UCSD-AML1 (cell line): ENCODE data around the gene RAB17.
"Not testable (repeated sequence)": the region's sequence is repeated elsewhere in the genome, so short reads cannot be mapped to it uniquely, and the experiment has no call there.

ENCODE experiments used
- DNase-seq: peaks from one replicate; lab custom pipeline; 2025; ENCODE audit not compliant: unreplicated experiment; lab: John Stamatoyannopoulos, UW

Gene RAB17

GRCh38 chr2:237600205-237600846, 9.8 kb upstream of the RAB17 start:
- DNase-seq, result no peak

DNA sequence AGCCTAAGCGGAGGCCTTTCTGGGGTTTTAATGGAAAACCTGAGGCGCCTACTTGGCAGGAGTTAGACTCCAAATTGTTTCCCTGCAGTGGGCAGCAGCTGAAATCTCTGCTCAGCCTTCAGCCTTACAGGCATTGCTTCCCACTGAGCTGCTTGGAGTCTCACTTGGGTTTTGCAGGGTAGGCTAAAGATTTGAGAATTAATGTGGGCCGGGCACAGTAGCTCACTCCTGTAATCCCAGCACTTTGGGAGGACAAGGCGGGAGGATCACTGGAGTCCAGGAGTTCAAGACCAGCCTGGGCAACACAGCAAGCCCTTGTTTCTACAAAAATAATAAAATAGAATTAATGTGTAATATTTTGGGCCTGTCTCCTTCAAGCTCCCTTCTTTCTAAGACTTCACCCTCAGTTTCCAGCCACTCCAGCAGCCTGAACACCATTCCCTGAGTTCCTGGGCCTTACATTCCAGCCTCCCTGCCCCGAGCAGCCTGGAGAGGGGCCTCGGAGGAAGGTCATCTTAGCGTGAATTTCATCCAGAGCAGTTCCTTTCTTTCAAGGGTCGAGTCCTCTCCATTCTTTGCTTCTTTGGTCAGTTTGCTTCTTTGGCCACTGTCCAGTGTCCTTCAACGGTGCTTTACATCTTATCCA, 9.1 kb upstream of the RAB17 start:
- DNase-seq, result no peak

- DNase-seq, result no peak
Measured at GRCh38 chr2:237598468-237599208, 8.1 kb upstream of the RAB17 start.

GRCh38 chr2:237597196-237598145, 6.9 kb upstream of the RAB17 start:
- DNase-seq, result no peak

DNA sequence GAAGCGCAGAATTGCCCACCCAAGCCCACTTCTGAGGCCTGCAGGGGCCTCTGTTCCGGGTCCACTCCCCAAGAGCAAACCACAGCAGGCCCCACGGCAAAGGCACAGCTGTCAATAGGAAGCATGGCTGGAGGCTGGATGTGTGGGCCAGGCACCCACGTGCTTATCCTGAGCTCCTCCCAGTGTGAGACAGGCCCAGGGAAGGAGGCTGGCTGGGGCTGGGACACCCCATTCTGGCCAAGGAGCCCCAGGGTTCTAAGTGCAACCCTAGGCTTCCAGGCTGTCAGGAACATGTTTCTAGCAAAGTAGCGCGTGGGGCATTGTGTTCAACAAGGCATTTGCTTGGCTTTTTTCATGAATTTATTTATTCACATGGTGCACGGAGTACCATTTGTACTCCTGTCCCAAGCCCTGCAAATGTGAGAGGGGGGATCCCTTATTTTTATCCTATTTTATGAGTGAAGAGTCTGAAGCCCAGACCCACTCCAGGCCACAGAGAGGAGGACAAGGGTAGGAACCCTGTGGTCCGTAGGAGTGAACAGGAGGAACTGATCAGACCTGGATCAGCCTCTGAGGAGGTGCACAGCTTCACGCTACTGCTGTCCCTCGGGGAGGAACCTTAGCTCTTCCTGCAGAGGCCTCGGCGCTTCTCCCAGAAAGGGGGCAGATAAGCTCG, 6.1 kb upstream of the RAB17 start:
- DNase-seq, result no peak

- DNase-seq, result not testable (repeated sequence)
Measured at GRCh38 chr2:237595829-237596519, 5.4 kb upstream of the RAB17 start.

DNA sequence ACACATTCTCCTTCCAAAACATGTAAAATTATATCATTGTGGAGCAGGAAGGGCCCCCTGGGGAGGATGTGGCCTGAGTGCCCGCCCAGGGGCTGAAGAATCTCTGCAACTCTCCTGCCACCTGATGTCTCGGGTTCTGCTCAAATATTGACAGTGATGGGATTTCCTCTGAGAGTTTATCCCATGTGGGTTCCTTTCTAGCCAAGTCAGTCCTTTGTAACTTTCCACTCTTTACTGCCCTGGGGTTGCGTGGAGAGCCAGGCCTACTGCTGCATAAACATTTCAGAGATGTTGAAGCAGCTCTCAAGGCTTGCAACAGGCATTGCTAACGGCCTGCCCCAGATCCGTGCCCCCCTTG, 4.0 kb upstream of the RAB17 start:
- DNase-seq, result no peak

GRCh38 chr2:237593596-237594320, 3.2 kb upstream of the RAB17 start:
- no peak for DNase-seq

DNA sequence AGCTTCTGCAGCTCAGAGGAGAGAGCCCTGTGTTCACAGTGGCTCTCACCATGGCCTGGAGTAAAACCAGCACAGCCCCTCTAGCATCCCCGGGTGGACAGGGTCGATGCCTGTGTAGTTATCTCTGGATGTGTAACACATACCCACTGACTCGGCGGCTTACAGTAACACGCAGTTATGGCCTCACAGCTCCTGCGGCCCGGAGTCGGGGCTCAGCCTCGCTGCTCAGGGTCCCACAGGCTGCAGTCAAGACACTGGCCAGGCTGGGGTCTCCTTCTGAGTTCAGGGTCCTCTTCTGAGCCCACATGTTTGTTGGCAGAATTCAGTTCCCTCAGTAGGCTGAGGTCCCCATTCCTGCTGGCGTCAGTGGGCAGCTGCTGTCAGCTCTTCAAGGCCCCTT, 2.5 kb upstream of the RAB17 start:
- no peak for DNase-seq

DNA sequence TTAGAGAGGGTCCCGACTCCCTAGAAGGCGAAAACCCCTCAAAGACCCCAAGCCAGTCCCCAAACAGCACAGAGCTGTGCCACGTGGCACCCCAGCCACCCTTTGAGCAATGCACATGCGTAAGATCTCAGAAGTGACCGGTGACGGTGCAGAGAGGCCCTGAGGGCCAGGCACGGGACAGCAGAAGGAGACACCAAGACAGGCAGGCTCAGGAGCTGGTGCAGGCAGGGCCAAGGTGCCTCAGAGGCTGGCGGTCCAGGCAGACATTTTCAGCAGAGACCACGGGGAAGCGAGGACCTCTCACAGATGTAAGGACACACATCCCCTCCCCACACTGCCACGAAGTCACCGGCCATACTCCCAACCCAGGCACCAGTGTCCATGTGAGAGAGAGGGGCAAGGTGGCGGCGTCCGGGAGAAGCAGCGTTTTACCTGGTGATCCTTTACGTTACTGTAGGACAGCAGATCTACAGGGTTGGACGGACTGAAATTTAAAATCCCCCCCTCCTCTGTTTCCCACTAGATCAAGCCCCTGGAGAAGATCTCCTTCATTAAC, 2.0 kb upstream of the RAB17 start:
- no peak for DNase-seq

GRCh38 chr2:237591141-237591881, 777 bp upstream of the RAB17 start:
- peak; percentile 43 for DNase-seq

DNA sequence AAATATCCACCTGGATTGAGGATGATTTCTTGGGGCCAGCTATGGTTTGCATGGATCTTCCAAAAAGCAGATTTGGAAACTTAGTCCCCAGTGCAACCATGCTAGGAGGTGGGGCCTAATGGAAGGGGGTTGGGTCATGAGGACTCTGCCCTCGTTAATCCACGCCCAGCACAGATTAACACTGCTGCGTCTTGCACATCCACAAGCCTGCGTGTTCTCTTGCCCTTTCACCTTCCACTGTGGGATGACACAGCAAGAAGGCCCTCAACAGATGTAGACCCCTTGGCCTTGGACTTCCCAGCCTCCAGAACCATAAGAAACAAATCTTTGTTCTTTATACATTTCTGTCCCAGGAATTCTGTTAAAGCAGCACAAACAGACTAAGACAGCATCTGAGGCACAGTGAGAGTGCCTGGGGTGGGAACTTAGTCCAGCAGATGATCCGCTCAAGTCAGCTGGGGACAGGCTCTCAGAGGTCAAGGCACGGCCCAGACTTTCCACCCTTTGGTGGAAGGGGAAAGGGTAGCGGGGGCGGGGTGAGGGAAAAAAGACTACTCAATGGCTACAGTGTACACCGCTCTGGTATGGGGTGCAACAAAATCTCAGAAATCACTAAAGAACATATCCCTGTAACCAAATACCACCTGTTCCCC, 2.4 kb downstream of the RAB17 start:
- DNase-seq, result no peak

DNA sequence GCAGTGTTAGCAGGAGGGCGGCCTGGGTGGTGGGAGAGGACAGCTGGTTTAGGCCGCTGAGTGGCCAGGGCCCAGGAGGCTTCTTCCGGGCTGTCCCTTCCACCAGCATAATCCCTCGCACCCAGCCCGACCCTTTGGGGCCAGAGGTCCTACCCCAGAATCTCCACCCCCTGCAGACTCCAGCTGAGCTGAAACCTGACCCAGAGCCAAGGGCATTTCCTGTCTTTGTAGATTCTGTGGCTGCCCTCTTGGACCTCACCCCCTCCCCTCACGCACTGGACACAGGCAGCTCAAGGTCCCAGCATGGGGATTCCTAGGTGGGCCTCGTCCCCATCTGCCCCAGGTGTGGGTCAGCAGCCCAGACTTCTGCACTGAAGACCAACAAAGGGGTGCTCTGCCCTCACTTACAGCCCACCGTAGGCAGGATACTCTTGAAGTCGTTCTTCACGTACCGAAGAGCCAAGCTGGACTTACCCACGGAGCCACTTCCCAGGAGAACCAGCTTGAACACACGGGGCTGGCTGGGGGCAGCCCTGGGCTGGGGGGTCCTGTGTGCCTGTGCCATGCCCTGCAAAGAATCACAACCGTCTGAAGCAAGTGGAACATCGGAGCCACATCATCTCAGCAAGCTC, 4.8 kb downstream of the RAB17 start:
- no peak for DNase-seq

DNA sequence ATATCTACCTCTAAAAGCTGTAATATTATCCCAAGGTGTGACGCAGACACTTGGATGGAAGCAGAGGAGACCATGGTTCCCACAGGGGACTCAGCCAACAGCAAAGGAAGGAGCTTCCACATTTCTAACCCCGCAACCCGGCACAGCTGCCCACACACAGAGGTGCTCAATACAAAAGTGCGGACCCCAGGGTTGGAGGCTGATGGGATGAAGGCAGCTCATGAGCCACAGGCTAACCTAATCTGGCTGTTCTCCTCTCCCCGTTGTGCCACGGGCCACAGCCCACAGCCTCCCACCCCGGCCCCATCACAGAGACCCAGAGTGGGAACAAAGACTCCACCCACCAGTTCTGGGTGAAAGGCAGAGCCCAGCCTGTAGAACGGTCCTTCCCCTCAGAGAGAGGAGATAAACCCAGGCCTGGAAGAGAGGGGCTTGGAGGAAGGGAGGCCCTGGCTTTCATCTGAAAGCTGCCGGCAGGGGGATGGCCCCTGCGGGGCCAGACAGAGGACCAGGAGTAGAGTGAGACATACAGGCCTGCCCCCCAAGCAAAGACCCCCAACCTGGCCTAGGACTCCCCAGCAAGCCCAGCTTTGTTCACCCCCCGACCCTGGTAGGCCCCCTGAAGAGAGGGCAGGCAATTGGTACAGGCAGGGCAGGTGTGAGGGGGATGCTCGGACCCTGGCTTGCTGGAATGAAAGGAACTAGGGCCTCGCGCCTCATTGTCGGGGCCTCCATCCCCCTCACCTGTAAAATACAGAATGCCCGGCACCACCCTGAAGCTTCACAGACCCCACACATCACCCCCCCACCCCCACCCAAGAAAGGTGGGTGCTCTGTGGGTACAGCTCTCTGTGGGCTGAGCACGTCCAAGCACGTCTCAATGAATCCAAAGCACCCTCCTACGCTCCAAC, 6.9 kb downstream of the RAB17 start:
- no peak for DNase-seq

GRCh38 chr2:237581751-237582746, 8.5 kb downstream of the RAB17 start:
- DNase-seq, result peak; percentile 35
